NCI-H524 treated with DMSO at 0.1 percent for 48 hours (cell line): Measurements from ENCODE around the gene PRKAR2A.
"Not testable (repeated sequence)": the region's sequence is repeated elsewhere in the genome, so short reads cannot be mapped to it uniquely, and the experiment has no call there.

Experiments used
- DNase-seq: peaks from one replicate; lab custom pipeline; 2025; lab: John Stamatoyannopoulos, UW

PRKAR2A gene

DNA sequence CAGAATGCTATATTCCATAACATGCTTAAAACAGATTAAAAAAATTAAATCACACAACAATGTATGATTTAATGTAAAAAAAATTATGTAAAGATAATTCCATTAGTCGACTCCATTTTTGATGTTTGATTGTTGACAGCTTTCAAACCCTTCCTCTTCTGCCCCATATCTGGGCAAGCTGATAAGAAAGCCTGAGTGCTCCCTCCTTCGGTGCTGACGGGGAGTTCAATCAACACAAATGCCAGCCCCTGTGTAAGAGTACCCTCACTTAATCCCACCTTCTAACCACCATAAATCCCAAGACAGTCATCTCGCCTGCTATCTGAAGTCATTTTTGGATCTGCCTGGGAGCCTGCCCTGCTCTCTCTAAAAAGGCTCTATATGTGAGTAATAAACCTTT, 70.8 kb downstream of the PRKAR2A start:
- DNase-seq: no peak

DNA sequence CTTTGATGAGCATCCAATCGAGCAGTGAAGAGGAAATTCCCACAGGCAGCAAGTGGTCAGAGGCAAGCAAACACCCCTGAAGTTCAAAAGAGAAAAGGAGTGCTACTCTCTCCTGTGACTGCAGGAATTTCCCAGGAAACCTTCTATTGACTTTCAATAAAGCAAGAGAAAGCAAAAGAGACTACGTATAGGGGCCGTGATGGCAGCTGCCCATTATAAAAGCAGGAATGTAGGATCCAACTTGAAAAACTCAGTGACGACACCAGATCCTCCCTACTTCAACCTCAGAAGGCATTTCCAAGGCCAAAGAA, 77.5 kb downstream of the PRKAR2A start:
- DNase-seq: no peak

GRCh38 chr3:48765376-48765775, 82.3 kb downstream of the PRKAR2A start:
- DNase-seq: no peak

DNA sequence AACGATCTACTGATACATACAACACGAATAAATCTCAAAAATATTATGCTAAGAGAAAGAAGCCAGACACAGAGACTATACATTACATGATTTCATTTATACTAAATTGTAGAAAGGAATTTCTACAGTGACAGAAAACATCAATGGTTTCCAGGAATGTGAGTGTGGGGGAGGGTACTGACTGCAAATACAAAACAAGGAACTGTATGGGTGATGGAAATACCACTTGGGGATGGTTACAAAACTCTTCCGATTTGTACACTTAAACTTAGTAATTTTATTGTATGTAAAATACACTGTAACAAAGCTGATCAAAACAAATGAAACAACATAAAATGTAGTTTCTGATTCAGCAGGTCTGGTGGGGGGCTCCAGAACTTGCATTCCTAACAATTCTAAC, 84.9 kb downstream of the PRKAR2A start:
- DNase-seq: no peak

DNA sequence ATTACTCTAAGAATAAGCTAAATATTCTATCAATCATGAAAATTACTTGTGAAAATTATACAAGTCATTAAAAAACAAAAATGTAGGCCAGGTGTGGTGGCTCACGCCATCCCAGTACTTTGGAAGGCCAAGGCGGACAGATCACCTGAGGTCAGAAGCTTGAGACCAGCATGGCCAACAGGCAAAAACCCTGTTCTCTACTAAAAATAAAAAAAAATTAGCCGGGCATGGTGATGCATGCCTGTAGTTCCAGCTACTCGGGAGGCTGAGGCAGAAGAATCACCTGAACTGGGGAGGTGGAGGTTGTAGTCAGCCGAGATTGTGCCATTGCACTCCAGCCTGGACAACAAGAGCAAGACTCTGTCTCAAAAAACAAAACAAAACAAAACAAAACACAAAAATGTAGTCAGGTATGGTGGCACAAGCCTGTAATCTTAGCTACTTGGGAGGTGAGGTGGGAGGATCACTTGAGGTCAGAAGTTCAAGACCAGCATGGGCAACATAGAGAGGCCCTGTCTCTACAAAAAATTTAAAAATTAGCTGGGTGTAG, 87.6 kb downstream of the PRKAR2A start:
- DNase-seq: not testable (repeated sequence)

DNA sequence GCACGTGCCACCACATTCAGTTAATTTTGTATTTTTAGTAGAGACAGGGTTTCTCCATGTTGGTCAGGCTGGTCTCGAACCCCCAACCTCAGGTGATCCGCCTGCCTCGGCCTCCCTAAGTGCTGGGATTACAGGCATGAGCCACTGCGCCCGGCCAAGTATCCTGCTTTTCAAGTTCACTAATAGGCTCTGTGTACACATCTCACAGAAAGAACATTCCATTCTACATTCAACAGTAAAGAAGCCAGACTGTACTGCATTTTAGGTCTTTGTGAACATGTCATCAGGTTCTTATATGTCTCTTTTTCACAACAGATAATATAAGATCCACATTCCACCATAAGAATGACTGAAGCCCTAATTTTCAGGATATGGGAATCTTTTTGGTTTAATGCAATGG, 88.1 kb downstream of the PRKAR2A start:
- DNase-seq: not testable (repeated sequence)

DNA sequence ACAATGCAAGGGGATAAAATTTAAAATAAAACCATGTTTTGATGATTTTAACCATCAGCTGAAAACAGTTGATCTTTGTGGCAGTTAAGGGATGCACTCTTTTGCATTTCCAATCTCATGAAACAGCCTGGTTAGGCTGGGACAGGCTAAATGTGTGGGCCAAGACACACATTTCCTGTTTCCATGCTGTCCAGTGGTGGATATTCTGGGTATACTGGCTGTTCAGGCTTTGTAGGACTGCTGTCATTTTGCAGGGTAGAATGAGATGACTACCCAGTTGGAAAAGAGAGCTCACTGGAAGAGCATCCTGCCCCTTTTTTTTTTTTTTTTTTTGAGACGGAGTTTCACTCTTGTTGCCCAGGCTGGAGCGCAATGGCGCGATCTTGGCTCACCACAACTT, 88.6 kb downstream of the PRKAR2A start:
- no peak for DNase-seq

DNA sequence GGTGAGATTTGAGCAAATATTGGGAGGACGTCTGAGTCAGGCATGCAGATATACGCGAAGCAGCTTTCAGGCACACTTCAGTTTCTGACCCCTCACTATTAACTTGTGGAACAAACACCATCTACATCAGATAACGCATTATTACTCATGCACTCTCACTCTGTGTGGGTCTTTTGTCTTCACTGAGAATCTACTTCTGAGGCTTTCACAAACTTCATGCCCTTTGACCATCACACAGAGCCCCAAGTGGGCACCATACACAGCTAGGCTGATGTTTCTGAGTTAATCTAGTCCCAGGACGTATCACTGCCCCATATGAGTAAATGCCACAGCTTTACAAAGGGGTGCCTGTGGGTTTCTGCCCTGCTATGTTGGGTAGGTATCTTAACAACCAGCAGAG, 91.0 kb downstream of the PRKAR2A start:
- DNase-seq: no peak

DNA sequence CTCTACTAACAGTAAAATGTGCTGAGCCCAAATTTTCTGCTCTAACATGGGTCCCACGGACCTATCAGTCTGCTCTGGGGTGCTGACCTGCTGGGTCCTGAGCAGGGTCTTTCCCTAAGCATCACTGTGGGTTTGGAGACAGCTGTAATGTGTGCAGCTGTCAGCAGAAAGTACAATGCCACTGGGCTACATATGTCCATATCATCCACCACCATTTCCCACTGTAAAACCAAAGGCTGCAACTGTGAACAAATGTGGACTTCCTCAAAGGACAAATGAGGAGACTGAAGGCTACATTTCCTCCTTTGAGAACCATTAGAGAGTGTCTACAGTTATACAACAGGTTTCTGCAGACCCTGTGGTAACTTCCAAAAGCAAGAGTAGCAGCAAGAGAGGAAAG, 96.8 kb downstream of the PRKAR2A start:
- DNase-seq: no peak

- DNase-seq: no peak
Observed at GRCh38 chr3:48748754-48749153, 98.9 kb downstream of the PRKAR2A start.

GRCh38 chr3:48747706-48748105, 100.0 kb downstream of the PRKAR2A start:
- no peak for DNase-seq

GRCh38 chr3:48747015-48747615, 100.6 kb downstream of the PRKAR2A start:
- DNase-seq: no peak

- DNase-seq: no peak
Observed at GRCh38 chr3:48743773-48744172, 103.9 kb downstream of the PRKAR2A start.

- not testable (repeated sequence) for DNase-seq
Observed at GRCh38 chr3:48741226-48741625, 106.4 kb downstream of the PRKAR2A start.

GRCh38 chr3:48739955-48740823, 107.5 kb downstream of the PRKAR2A start:
- no peak for DNase-seq

GRCh38 chr3:48739617-48739954, 108.1 kb downstream of the PRKAR2A start:
- no peak for DNase-seq

- no peak for DNase-seq
Observed at GRCh38 chr3:48738926-48739616, 108.6 kb downstream of the PRKAR2A start.

GRCh38 chr3:48738144-48738536, 109.5 kb downstream of the PRKAR2A start:
- DNase-seq: no peak

- peak; percentile 67 for DNase-seq
Observed at GRCh38 chr3:48735075-48735767, 112.5 kb downstream of the PRKAR2A start.

- not testable (repeated sequence) for DNase-seq
Observed at GRCh38 chr3:48734541-48734940, 113.1 kb downstream of the PRKAR2A start.

DNA sequence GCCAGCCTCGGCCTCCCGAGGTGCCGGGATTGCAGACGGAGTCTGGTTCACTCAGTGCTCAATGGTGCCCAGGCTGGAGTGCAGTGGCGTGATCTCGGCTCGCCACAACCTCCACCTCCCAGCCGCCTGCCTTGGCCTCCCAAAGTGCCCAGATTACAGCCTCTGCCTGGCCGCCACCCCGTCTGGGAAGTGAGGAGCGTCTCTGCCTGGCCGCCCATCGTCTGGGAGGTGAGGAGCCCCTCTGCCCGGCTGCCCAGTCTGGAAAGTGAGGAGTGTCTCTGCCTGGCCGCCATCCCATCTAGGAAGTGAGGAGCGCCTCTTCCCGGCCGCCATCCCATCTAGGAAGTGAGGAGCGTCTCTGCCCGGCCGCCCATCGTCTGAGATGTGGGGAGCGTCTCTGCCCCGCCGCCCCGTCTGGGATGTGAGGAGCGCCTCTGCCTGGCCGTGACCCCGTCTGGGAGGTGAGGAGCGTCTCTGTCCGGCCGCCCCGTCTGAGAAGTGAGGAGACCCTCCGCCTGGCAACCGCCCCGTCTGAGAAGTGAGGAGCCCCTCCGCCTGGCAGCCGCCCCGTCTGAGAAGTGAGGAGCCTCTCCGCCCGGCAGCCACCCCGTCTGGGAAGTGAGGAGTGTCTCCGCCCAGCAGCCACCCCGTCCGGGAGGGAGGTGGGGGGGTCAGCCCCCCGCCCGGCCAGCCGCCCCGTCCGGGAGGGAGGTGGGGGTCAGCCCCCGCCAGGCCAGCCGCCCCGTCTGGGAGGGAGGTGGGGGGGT, 113.7 kb downstream of the PRKAR2A start:
- DNase-seq: not testable (repeated sequence)

DNA sequence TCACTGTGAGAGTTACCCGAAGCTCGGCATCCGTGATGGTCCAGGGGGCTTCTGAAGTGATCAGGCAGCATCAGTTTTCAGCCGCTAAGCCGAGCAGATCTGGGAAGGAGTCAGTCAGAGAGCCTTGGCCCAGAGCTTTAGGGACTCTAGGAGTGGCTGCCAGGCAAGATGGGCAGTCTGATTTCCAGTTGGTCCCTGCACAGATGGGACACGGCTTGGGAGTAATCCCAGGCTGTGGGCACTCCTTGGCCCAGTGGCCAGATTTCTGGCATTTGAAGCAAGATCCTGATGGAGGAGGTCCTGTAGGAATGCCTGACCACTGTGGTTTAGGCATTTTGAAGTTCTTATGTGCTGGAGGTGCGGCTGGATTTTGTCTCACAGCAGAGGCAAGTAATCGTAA, 120.2 kb downstream of the PRKAR2A start:
- DNase-seq: no peak
